Liver (tissue), 9 donors: ENCODE results near the gene SLC22A25. TPM values are rescaled to one million over a fixed set of nuclear protein-coding genes. Genes with fewer than 3 reads are reported as not detected.

ENCODE experiments used
- DNase-seq: peaks from one replicate; pipeline ENCODE4 v3.0.0-alpha.2; 2017; ENCODE audit warnings: low spot score
- H3K27ac ChIP-seq, 2 donors: one replicate each; pipeline ENCODE4 v1.7.0; 2013; ENCODE audit warnings: inconsistent platforms in 2 of 2, low read length in 2 of 2, control low read depth in 1 of 2, low read depth in 1 of 2, mild to moderate bottlenecking in 1 of 2
- H3K27me3 ChIP-seq, 4 donors: one replicate each; pipeline versions ENCODE4 v1.6.1 to v1.7.0; 2013; ENCODE audit warnings: low read length in 3 of 4, inconsistent platforms in 1 of 4, mild to moderate bottlenecking in 1 of 4, moderate library complexity in 1 of 4; ENCODE audit not compliant: control insufficient read depth in 4 of 4, insufficient read depth in 4 of 4
- H3K36me3 ChIP-seq, 4 donors: one replicate each; pipeline versions ENCODE4 v1.6.1 to v1.7.0; 2013; ENCODE audit warnings: low read length in 3 of 4, mild to moderate bottlenecking in 3 of 4, low read depth in 1 of 4, moderate library complexity in 1 of 4; ENCODE audit not compliant: control insufficient read depth in 4 of 4, insufficient read depth in 3 of 4
- H3K4me1 ChIP-seq, 4 donors: one replicate each; pipeline versions ENCODE4 v1.6.1 to v1.7.0; 2013; ENCODE audit warnings: low read length in 3 of 4, mild to moderate bottlenecking in 3 of 4, moderate library complexity in 1 of 4; ENCODE audit not compliant: control insufficient read depth in 4 of 4, insufficient read depth in 4 of 4
- H3K4me3 ChIP-seq, 3 donors: one replicate each; pipeline versions ENCODE4 v1.6.1 to v1.7.0; 2013; ENCODE audit warnings: low read length in 3 of 3, control low read depth in 1 of 3, low read depth in 1 of 3, mild to moderate bottlenecking in 1 of 3
- H3K9ac ChIP-seq, 2 donors: one replicate each; pipeline ENCODE4 v1.7.0; 2013; ENCODE audit warnings: low read length in 2 of 2, mild to moderate bottlenecking in 2 of 2, moderate library complexity in 2 of 2, control low read depth in 1 of 2, low read depth in 1 of 2
- H3K9me3 ChIP-seq, 4 donors: one replicate each; pipeline versions ENCODE4 v1.6.1 to v1.7.0; 2013; ENCODE audit warnings: low read length in 3 of 4; ENCODE audit not compliant: control insufficient read depth in 4 of 4
- ATF3 ChIP-seq: IDR thresholded peaks from 2 replicates; pipeline ENCODE4 v1.6.1; 2016; ENCODE audit warnings: antibody characterized with exemption
- CTCF ChIP-seq: fragments of 150-350 bp; IDR thresholded peaks from 2 replicates; pipeline ENCODE4 v1.5.1; 2017; ENCODE audit warnings: improper control_type of control experiment, low read depth, low read length; ENCODE audit not compliant: missing input control
- EGR1 ChIP-seq, 2 donors: IDR thresholded peaks; 2 replicates each; pipeline ENCODE4 v1.6.1; 2016 to 2018; ENCODE audit warnings: antibody characterized with exemption in 2 of 2, low read depth in 2 of 2
- FOXA2 ChIP-seq: IDR thresholded peaks from 2 replicates; pipeline ENCODE4 v1.6.1; 2016; ENCODE audit warnings: antibody characterized with exemption
- HNF4A ChIP-seq, 2 donors: conservative IDR thresholded peaks; 2 replicates each; pipeline ENCODE4 v1.6.1; 2016; ENCODE audit warnings: antibody characterized with exemption in 2 of 2, mild to moderate bottlenecking in 2 of 2
- HNF4G ChIP-seq: IDR thresholded peaks from 2 replicates; pipeline ENCODE4 v1.6.1; 2016; ENCODE audit warnings: antibody characterized with exemption
- JUND ChIP-seq, 2 donors: IDR thresholded peaks; 2 replicates each; pipeline ENCODE4 v1.6.1; 2016; ENCODE audit warnings: antibody characterized with exemption in 2 of 2
- MAX ChIP-seq: IDR thresholded peaks from 2 replicates; pipeline ENCODE4 v1.6.1; 2016; ENCODE audit warnings: antibody characterized with exemption
- NR2F2 ChIP-seq: IDR thresholded peaks from 2 replicates; pipeline ENCODE4 v1.6.1; 2016; ENCODE audit warnings: antibody characterized with exemption
- RAD21 ChIP-seq, 2 donors: IDR thresholded peaks; 2 replicates each; pipeline ENCODE4 v1.6.1; 2016; ENCODE audit warnings: antibody characterized with exemption in 2 of 2, mild to moderate bottlenecking in 2 of 2
- REST ChIP-seq: IDR thresholded peaks from 2 replicates; pipeline ENCODE4 v1.6.1; 2016; ENCODE audit warnings: antibody characterized with exemption, mild to moderate bottlenecking
- RXRA ChIP-seq, 2 donors: IDR thresholded peaks; 2 replicates each; pipeline ENCODE4 v1.6.1; 2017 to 2018; ENCODE audit warnings: antibody characterized with exemption in 2 of 2, mild to moderate bottlenecking in 1 of 2
- SP1 ChIP-seq: IDR thresholded peaks from 2 replicates; pipeline ENCODE4 v1.6.1; 2018; ENCODE audit warnings: antibody characterized with exemption, mild to moderate bottlenecking
- TAF1 ChIP-seq: conservative IDR thresholded peaks from 2 replicates; pipeline ENCODE4 v1.6.1; 2016; ENCODE audit warnings: antibody characterized with exemption, mild to moderate bottlenecking
- YY1 ChIP-seq: IDR thresholded peaks from 2 replicates; pipeline ENCODE4 v1.6.1; 2016; ENCODE audit warnings: antibody characterized with exemption, mild to moderate bottlenecking
- WGBS: extraction: QIAGEN DNeasy Blood & Tissue Kit; methylation state at CpG from one replicate; pipeline ENCODE4 v1.1.7; 2013; 5-methylcytosine and 5-hydroxymethylcytosine counted together
- polyA plus RNA-seq, 2 donors: library from polyadenylated mRNA; stranded (reverse) in 1 of 2; unstranded in 1 of 2; fragments of 200-250 nt in 1 of 2; fragments of >200 nt in 1 of 2; fragmentation: Nextera tagmentation in 1 of 2; extraction: Ambion mirVana in 1 of 2; gene quantifications; one replicate each; pipeline versions ENCODE4 v1.2.1 to v1.2.3, GENCODE V29; 2013 to 2015
- total RNA-seq, 2 donors: library from RNA; depleted of rRNA; stranded (reverse); fragments of >200 nt; gene quantifications; one replicate each; pipeline ENCODE4 v1.2.3, GENCODE V29; 2014
- donor health status: healthy.
- donor health status: healthy.
- donor health status: healthy.
- donor health status: healthy.
- donor health status: healthy.

The SLC22A25 gene
- total and polyA plus RNA-seq, 4 donors = 3.3 to 35.3 (median 20.9) TPM

GRCh38 chr11:63277345-63277943, 34.0 kb upstream of the SLC22A25 start:
- peaks cover 2 to 32% (median 24%) of the 10 kb centered on the region in 4 donors for H3K4me1 ChIP-seq
- H3K27me3 ChIP-seq = no peaks in the 10 kb centered on the region
- no peak overlapping the region for H3K4me3 ChIP-seq
- no peaks in the 10 kb centered on the region for H3K36me3 ChIP-seq
- WGBS = 13% methylated on average over 1 of the region's 1 CpG
- no peak overlapping the region for H3K9ac ChIP-seq
- H3K27ac ChIP-seq = peak overlapping the region; percentile 15 to 49
- TF ChIP-seq RAD21 (IDR thresholded peaks at IDR 0.05) = peak; percentile 74
- peak; percentile 37 for TF ChIP-seq FOXA2
- peak; percentile 67 for TF ChIP-seq HNF4G
- no peak for TF ChIP-seq REST
- peak; percentile 59 for TF ChIP-seq SP1
- TF ChIP-seq JUND (IDR thresholded peaks at IDR 0.05) = peak in 1 of 2 donors; percentile 52
- TF ChIP-seq YY1 = peak; percentile 53
- peak; percentile 55 to 64 for TF ChIP-seq RXRA (IDR thresholded peaks at IDR 0.05)
- no peak for TF ChIP-seq TAF1
- no peak for TF ChIP-seq ATF3
- TF ChIP-seq HNF4A (conservative IDR thresholded peaks at IDR 0.05) = peak; percentile 91 to 93
- no peak for TF ChIP-seq EGR1 (IDR thresholded peaks at IDR 0.05; ENCODE audit: low read depth in 2 of 2)
- TF ChIP-seq MAX = peak; percentile 16
- TF ChIP-seq CTCF = peak; percentile 43
- no peak for DNase-seq
- H3K9me3 ChIP-seq = no peaks in the 10 kb centered on the region

- no peaks in the 10 kb centered on the region for H3K36me3 ChIP-seq
- H3K27me3 ChIP-seq = no peaks in the 10 kb centered on the region
- H3K4me1 ChIP-seq = peaks cover 2 to 26% (median 18%) of the 10 kb centered on the region in 4 donors
- H3K9me3 ChIP-seq = no peaks in the 10 kb centered on the region
- H3K9ac ChIP-seq = no peak overlapping the region
- no peak for DNase-seq
- 64% methylated on average over 1 of the region's 1 CpG for WGBS
- no peak overlapping the region for H3K27ac ChIP-seq
- no peak overlapping the region for H3K4me3 ChIP-seq
- TF ChIP-seq CTCF = peak; percentile 16
- TF ChIP-seq RAD21 (IDR thresholded peaks at IDR 0.05) = peak; percentile 26 to 63
- TF ChIP-seq NR2F2 = no peak
Measured at GRCh38 chr11:63274776-63275175, 31.4 kb upstream of the SLC22A25 start.
